ENCODE results near the gene IRX1.

GRCh38 chr5:3612591-3613042 lies 17.0 kb downstream of the IRX1 start:
- no peak for TF ChIP-seq CTCF (IDR thresholded peaks at IDR 0.05)
- TF ChIP-seq POLR2A (IDR thresholded peaks at IDR 0.05): no peak

All from lower leg skin (tissue), 3 donors.